GM12872 (cell line): ENCODE measurements around the gene ADGRB3.

Source experiments
- TF ChIP-seq, protein P1 (sequence below): IDR thresholded peaks from 3 replicates; pipeline ENCODE4 v1.5.1; 2011; ENCODE audit warnings: low read depth, mild to moderate bottlenecking, low read length, moderate library complexity; ENCODE audit not compliant: insufficient read depth

Gene ADGRB3

DNA sequence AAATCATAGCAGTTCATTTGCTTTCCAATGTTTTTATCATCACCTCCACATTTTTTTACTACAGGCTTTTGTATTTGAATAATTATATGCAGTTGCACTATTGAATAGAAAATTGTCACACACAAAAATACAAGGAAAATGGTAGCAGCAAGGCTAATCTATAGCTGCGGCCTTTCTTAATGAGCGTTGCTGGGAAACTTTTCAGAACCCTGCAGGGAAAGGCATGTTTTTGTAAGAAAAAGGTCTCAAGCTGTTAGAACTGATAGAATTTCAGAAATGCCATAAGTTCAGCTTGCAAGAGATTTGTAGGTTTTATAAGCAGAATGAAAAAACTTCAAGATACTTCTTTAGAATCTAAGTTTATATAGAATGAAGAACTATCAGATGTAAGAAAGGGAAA, 625.9 kb downstream of the ADGRB3 start:
- TF ChIP-seq, protein P1, sequence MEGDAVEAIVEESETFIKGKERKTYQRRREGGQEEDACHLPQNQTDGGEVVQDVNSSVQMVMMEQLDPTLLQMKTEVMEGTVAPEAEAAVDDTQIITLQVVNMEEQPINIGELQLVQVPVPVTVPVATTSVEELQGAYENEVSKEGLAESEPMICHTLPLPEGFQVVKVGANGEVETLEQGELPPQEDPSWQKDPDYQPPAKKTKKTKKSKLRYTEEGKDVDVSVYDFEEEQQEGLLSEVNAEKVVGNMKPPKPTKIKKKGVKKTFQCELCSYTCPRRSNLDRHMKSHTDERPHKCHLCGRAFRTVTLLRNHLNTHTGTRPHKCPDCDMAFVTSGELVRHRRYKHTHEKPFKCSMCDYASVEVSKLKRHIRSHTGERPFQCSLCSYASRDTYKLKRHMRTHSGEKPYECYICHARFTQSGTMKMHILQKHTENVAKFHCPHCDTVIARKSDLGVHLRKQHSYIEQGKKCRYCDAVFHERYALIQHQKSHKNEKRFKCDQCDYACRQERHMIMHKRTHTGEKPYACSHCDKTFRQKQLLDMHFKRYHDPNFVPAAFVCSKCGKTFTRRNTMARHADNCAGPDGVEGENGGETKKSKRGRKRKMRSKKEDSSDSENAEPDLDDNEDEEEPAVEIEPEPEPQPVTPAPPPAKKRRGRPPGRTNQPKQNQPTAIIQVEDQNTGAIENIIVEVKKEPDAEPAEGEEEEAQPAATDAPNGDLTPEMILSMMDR, result no peak

DNA sequence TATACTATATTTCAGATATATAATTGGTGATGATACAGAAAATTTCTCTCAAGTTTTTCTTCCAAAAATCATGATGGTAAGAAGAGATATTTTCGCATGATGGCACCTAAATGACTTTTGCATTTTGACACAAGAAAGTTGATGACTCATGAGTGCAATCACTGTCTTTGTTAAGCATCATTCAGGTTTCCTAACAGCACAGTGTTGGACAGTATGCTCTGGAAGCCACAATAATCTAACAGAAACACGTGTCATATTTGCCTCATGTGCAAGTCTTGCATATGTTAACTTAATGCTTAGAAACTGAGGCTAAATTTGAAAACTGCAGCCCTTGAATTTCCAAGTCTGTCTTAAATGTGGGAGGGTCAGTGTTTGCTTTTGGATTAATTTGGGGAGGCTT, 628.2 kb downstream of the ADGRB3 start:
- TF ChIP-seq, protein P1, result no peak

DNA sequence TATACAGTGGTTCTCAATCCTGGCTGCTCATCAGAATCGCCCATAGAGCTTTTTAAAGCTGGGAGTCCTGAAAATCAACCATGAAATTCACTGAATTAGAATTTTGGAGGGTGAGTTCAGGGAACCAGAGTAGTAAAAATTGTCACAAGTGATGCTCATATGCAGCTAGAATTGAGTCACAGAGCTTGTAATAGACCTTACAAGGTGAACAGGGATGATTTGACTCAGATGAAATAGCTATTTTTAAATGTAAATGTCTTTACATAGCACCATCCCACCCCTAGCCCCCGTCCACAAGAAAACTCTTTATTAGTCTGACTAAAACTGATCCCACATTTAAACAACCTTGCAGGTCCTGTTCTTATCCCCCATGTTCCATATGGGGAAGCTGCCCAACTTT, 630.0 kb downstream of the ADGRB3 start:
- TF ChIP-seq, protein P1, result no peak

DNA sequence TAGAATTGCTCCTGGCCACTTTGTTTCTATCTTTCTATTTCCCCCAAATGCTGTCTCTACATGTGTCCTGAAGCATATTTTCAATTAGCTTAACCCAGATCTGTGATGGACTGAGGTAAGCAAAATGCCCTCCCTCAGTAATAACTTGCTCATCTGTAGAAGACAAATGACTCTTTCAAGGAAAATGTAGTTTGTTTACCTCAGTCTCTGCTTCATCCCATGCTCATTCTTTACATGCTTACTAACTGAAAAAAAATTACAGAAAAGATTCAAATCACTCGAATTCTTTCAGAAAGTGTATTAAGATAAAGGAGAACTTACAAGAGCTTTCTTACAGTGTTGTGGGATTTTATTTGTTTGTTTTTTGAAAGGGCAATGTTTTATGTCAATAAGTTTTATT, 630.6 kb downstream of the ADGRB3 start:
- TF ChIP-seq, protein P1, result no peak

DNA sequence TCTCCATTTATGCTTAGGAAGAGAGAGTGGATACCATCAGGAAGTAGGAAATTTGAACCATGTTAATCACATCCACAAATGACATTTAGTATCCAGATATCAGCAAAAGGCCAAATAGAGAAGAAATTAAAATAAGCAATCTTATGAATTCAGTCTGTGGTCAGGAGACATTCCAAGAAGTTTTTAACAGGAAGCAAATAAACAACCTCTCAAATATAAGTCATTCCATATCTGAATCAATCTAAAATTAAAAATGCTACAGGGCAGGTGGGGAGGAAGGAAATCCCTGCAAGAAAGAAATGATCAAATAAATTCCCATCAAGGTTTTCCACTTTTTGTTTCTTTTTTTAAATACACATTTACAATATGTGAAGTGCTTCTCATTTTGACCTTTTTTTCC, 641.1 kb downstream of the ADGRB3 start:
- TF ChIP-seq, protein P1, result no peak

DNA sequence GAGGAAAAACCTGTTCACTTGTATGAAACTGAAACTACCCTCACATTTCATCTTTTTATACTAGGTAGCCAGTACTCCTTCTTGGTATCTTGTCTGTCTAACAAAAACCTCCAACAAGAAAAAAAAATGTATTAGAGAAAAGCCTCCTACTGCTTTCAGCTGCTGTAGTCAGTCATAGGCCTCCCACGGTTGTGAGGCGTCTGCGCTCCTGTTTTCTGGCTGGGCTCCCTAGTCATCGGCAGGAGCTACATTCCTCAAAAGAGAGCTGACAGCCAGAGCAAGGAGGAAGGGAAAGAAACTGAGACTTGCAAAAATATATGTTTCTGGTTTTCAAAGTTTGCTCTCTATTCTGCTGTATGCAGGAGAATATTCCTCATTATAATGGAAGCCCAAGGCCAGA, 644.7 kb downstream of the ADGRB3 start:
- TF ChIP-seq, protein P1, result no peak

DNA sequence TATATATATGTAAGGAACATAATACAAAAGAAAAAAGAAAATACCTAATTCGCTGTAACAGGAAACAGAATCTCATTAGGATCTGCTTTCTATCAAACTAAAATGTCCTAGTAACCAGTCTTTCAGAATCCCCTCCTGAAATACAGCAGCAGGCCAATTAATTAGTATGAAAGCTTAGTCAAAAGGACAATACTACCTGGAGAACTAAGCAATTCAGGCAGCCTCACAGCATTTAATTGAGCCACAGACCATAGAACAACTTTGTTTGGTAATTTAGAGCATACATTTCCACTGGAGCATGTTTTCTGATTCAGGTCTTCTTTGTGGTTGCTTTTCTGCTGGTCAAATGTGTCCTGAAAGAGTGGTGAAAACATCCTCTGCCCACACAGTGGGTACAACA, 645.8 kb downstream of the ADGRB3 start:
- TF ChIP-seq, protein P1, result no peak
